Prostate gland (tissue), 2 donors: ENCODE results near the gene PANK1. TPM values are rescaled to one million over a fixed set of nuclear protein-coding genes. Genes with fewer than 3 reads are reported as not detected.

ENCODE experiments used
- DNase-seq: peaks from one replicate; pipeline ENCODE4 v3.0.0-alpha.2; 2019; ENCODE audit warnings: low spot score
- H3K27ac ChIP-seq, 2 donors: fragments of 200-600 bp; sonication (generic); 2 replicates each; pipeline ENCODE4 v1.5.1; 2017 to 2019
- H3K27me3 ChIP-seq: fragments of 200-600 bp; sonication (generic); replicated peaks from 2 replicates; pipeline ENCODE4 v1.5.1; 2019; ENCODE audit not compliant: insufficient read depth
- H3K36me3 ChIP-seq, 2 donors: fragments of 200-600 bp; sonication (generic); 1 replicate in 1 of 2; 2 replicates in 1 of 2; pipeline versions ENCODE4 v1.5.1 to v1.8.1; 2017 to 2019
- H3K4me1 ChIP-seq: fragments of 200-600 bp; sonication (generic); replicated peaks from 2 replicates; pipeline ENCODE4 v1.5.1; 2019
- H3K4me3 ChIP-seq, 2 donors: fragments of 200-600 bp; sonication (generic); 2 replicates each; pipeline ENCODE4 v1.5.1; 2017 to 2019
- H3K9me3 ChIP-seq: fragments of 200-600 bp; sonication (generic); 2 replicates; pipeline ENCODE4 v1.5.1; 2017
- POLR2A ChIP-seq: fragments of 450-650 bp; IDR thresholded peaks from one replicate; pipeline ENCODE4 v1.6.1; 2016; ENCODE audit warnings: antibody characterized with exemption, mild to moderate bottlenecking
- POLR2AphosphoS5 ChIP-seq: sonication (generic); formaldehyde crosslinking; IDR thresholded peaks from one replicate; pipeline ENCODE4 v1.6.1; 2017; ENCODE audit warnings: antibody characterized with exemption
- WGBS: methylation state at CpG from one replicate; pipeline ENCODE4 v1.1.5; 2018; 5-methylcytosine and 5-hydroxymethylcytosine counted together
- intact Hi-C: fragments of 100-400 bp; cut with DNase I; formaldehyde crosslinking; loops from one replicate; pipeline ENCODE4 v1.14.2; 2022
- total RNA-seq, 2 donors: library from RNA; depleted of rRNA; stranded (reverse); fragments of >200 nt; gene quantifications; one replicate each; pipeline ENCODE4 v1.1.0, GENCODE V29; 2016
- TF ChIP-seq, protein P1 (sequence below), 4 experiments: fragments of 200-600 bp in 2 of 4; fragments of 450-650 bp in 2 of 4; sonication (generic) in 2 of 4; IDR thresholded peaks; 1 replicate in 3 of 4; 2 replicates in 1 of 4; pipeline ENCODE4 v1.5.1; 2016 to 2019; ENCODE audit warnings: antibody characterized with exemption in 4 of 4, mild to moderate bottlenecking in 2 of 4, moderate library complexity in 2 of 4

PANK1 gene
- total RNA-seq, 2 donors from 2014 or later, result 3.1 to 16.0 TPM

DNA sequence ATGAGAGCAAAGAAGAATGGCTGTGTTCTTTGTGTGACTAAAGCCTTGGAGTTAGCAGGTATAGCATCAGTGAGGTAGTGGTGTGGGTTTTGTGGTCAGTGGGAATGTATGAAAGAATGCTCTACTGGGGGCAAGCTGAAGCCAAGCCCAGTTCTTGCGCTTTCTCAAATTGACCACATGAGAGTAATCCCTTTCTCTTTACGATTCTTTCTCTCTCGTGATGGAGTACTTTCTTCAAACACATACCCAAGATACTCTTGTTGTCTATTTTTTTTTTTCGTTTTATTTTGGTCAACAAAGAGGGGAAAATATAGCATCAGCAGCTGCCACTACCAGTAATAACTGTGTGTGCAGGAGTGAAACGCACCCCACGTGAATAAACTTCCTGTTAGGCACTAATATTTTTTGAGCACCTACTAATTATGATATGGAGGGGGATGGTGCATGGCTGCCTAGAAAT, 8.4 kb upstream of the PANK1 start:
- no peak for DNase-seq
- H3K27ac ChIP-seq, result no peak overlapping the region
- TF ChIP-seq, protein P1, sequence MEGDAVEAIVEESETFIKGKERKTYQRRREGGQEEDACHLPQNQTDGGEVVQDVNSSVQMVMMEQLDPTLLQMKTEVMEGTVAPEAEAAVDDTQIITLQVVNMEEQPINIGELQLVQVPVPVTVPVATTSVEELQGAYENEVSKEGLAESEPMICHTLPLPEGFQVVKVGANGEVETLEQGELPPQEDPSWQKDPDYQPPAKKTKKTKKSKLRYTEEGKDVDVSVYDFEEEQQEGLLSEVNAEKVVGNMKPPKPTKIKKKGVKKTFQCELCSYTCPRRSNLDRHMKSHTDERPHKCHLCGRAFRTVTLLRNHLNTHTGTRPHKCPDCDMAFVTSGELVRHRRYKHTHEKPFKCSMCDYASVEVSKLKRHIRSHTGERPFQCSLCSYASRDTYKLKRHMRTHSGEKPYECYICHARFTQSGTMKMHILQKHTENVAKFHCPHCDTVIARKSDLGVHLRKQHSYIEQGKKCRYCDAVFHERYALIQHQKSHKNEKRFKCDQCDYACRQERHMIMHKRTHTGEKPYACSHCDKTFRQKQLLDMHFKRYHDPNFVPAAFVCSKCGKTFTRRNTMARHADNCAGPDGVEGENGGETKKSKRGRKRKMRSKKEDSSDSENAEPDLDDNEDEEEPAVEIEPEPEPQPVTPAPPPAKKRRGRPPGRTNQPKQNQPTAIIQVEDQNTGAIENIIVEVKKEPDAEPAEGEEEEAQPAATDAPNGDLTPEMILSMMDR (IDR thresholded peaks at IDR 0.05), result no peak
- TF ChIP-seq POLR2A, result no peak
- no peak for TF ChIP-seq POLR2AphosphoS5
- no peaks in the 10 kb centered on the region for H3K27me3 ChIP-seq
- no peak overlapping the region for H3K4me3 ChIP-seq
- no peaks in the 10 kb centered on the region for H3K4me1 ChIP-seq
- no peaks in the 10 kb centered on the region for H3K36me3 ChIP-seq
- H3K9me3 ChIP-seq, result no peaks in the 10 kb centered on the region
- 59% methylated on average over 6 of the region's 6 CpGs for WGBS
- intact Hi-C loops, result no loop called here

DNA sequence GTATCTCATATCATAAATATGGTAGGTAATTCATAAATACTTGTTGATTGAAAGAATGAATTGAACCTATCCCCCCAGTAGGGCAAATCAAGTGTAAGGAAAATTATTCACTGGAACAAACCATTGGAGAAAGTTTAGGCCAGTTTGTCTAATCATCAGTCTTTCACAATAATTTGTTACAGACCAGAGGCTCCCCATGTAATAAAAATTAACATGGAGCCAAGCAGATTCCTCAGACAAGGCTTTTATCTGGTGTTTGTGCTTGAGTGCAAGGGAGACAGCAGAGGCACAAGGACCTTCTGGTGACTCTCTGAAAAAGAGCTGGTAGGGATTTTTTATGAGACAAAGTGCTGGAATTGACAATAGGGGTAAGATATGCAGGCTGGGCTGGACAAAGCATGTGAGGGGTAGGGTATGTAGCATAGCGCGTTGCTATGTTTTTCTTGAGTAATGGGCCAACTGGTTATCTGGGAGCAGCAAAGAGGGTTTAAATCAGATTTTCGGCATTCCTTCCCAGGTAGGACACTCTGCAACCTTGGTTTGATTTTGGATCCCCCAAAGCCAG, 7.8 kb upstream of the PANK1 start:
- Histone ChIP-seq H3K27me3 (no peaks in the 10 kb centered on the region), H3K4me3 (no peak overlapping the region), H3K36me3 (no peaks in the 10 kb centered on the region), H3K9me3 (no peaks in the 10 kb centered on the region), H3K27ac (no peak overlapping the region), H3K4me1 (no peaks in the 10 kb centered on the region)
- WGBS, result 72% methylated on average over 3 of the region's 3 CpGs
- intact Hi-C loops, result no loop called here
- TF ChIP-seq POLR2AphosphoS5 (no peak), POLR2A (no peak)
- no peak for DNase-seq

DNA sequence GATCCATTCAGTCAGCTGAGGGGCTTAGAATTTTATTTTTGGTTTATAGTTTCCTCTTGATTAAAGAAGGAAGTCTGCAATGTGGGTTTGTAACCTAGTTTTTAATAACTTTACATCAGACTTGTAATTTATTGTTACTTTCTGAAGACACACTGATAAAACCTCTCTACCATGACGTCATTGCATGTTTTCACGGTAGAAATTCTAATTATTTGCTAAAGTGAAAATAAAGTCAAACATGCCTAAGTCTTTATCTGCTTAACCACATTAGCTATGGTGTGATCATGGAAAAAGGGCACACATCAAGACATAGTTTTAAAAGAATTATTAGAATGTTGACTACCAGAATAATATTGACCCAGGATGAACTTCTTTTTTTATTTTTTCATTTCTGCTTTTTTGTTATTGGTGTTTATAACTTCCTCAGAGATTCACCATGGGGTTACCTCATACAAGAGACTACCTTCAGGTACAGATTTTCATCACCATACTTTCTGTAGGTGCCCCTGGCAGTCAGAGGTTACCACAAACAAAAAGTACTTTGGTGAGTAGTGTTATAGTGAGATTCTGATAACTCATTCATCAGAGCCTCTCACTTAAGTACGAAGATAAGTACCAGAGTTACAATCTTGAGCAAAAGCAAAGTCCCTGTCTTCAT, 7.0 kb upstream of the PANK1 start:
- Histone ChIP-seq H3K27ac (no peak overlapping the region), H3K27me3 (no peaks in the 10 kb centered on the region), H3K4me3 (no peak overlapping the region), H3K4me1 (no peaks in the 10 kb centered on the region), H3K36me3 (no peaks in the 10 kb centered on the region), H3K9me3 (no peaks in the 10 kb centered on the region)
- WGBS, result 70% methylated on average over 3 of the region's 3 CpGs
- intact Hi-C loops, result no loop called here
- DNase-seq, result no peak
- TF ChIP-seq, protein P1 (IDR thresholded peaks at IDR 0.05), result no peak
- no peak for TF ChIP-seq POLR2A
- no peak for TF ChIP-seq POLR2AphosphoS5

DNA sequence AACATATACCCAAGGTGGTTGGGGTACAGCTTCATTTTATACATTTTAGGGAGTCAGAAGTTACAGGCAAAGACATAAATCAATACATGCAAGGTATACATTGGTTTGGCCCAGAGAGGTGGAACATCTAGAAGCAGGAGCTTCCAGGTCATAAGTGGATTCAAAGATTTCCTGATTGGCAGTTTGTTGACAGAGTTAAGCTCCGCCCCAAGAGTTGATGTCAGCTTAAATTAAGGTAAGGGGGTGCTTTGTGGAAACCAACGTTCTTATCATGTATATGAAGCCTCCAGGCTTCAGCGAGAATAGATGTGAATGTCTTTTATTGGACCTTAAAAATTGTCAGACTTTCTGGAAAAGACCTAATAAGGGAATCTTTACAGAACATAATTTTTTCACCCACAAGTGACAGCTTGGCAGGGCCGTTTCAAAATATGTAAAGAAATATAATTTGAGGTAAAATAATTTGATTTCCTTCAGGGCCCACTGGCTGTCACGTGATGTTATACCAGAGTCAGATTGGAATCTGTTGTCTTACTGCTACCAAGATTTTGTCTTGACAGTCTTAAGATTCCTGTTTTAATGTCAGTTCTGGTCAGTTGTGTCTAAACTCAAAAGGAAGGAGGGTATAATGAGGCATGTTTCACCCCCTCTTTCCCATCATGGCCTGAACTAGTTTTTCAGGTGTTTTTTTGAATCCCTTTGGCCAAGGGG, 6.3 kb upstream of the PANK1 start:
- Histone ChIP-seq H3K27ac (no peak overlapping the region), H3K36me3 (no peaks in the 10 kb centered on the region), H3K4me3 (no peak overlapping the region), H3K9me3 (no peaks in the 10 kb centered on the region), H3K27me3 (no peaks in the 10 kb centered on the region), H3K4me1 (no peaks in the 10 kb centered on the region)
- no peak for DNase-seq
- intact Hi-C loops, result no loop called here
- TF ChIP-seq, protein P1 (IDR thresholded peaks at IDR 0.05), result no peak
- TF ChIP-seq POLR2A, result no peak
- TF ChIP-seq POLR2AphosphoS5, result no peak
- 66% methylated on average over 5 of the region's 5 CpGs for WGBS

DNA sequence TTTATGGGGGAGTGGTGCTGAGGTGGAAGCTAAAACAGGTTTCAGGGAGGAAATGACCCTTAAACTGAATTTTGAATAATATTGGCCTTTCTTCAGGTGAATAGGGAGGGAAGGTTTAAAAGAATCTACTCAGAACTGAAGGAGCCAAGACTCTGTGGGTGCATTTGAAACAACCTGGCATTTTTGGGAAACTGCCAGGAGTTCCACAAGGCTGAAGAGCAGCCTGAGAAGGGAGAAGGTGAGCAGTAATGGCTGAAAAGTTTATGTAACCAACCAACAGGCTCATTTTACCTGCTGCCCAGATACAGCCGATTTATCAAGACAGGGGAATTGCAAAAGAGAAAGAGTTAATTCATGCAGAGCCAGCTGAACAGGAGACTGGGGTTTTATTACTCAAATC, 4.0 kb upstream of the PANK1 start:
- no peaks in the 10 kb centered on the region for H3K36me3 ChIP-seq
- H3K9me3 ChIP-seq, result no peaks in the 10 kb centered on the region
- no peak for TF ChIP-seq POLR2A
- TF ChIP-seq POLR2AphosphoS5, result no peak
- TF ChIP-seq, protein P1 (IDR thresholded peaks at IDR 0.05), result no peak
- H3K27me3 ChIP-seq, result no peaks in the 10 kb centered on the region
- H3K4me1 ChIP-seq, result no peaks in the 10 kb centered on the region
- H3K27ac ChIP-seq, result no peak overlapping the region
- no peak overlapping the region for H3K4me3 ChIP-seq
- DNase-seq, result no peak
- WGBS, result 96% methylated on average over 1 of the region's 1 CpG
- intact Hi-C loops, result loop anchor here (10.0 kb wide), 1 partner anchor 224 kb away; no protein-coding TSS in a partner anchor
